AG04449 (cell line): ENCODE measurements around the gene BBX.

ENCODE experiments used
- CTCF ChIA-PET: fragments of 350-600 bp; formaldehyde crosslinking; extraction: SDS; loops from one replicate; lab custom pipeline; 2021; ENCODE audit warnings: antibody characterized with exemption; lab: Yijun Ruan, JAX
- POLR2A ChIA-PET: fragments of 400-600, 350-600 bp; formaldehyde crosslinking; extraction: SDS; loops from one replicate; lab custom pipeline; 2020; ENCODE audit warnings: antibody characterized with exemption, inconsistent platforms; lab: Yijun Ruan, JAX
- DNase-seq: peaks from one replicate; pipeline ENCODE4 v3.0.0-alpha.2; 2010; ENCODE audit warnings: low read depth, low spot score
- H3K4me3 ChIP-seq: 2 replicates; pipeline ENCODE4 v1.5.1; 2011; ENCODE audit warnings: low read depth, mild to moderate bottlenecking, control low read depth, low read length
- TF ChIP-seq, protein P1 (sequence below): IDR thresholded peaks from one replicate; pipeline ENCODE4 v1.5.1; 2011; ENCODE audit warnings: mild to moderate bottlenecking, moderate library complexity, low read length, control low read depth, inconsistent platforms; ENCODE audit not compliant: insufficient read depth; ENCODE audit errors: missing control alignments

BBX gene

DNA sequence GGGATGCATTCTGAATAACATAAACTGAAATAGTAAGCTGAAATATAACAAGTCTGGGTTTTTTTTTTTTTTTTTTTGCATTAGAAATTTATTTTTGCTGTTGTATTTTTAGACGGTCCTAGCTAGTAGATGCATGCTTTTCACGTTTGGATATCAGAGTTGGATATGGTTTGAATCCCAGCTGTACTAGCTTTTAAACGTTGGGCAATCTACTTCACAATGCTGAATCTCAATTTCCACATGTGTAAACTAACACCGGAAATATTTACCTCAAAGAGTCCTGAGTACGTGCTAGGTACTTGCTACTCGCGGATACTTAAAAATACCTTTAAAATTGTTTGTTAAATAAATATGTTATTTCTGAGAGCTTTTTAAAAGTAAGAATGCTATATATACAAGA, 139.8 kb downstream of the BBX start:
- no peak for DNase-seq
- POLR2A ChIA-PET: no interaction called here

GRCh38 chr3:107663266-107663665, 140.5 kb downstream of the BBX start:
- H3K4me3 ChIP-seq: no peak overlapping the region
- POLR2A ChIA-PET: no interaction called here
- TF ChIP-seq, protein P1, sequence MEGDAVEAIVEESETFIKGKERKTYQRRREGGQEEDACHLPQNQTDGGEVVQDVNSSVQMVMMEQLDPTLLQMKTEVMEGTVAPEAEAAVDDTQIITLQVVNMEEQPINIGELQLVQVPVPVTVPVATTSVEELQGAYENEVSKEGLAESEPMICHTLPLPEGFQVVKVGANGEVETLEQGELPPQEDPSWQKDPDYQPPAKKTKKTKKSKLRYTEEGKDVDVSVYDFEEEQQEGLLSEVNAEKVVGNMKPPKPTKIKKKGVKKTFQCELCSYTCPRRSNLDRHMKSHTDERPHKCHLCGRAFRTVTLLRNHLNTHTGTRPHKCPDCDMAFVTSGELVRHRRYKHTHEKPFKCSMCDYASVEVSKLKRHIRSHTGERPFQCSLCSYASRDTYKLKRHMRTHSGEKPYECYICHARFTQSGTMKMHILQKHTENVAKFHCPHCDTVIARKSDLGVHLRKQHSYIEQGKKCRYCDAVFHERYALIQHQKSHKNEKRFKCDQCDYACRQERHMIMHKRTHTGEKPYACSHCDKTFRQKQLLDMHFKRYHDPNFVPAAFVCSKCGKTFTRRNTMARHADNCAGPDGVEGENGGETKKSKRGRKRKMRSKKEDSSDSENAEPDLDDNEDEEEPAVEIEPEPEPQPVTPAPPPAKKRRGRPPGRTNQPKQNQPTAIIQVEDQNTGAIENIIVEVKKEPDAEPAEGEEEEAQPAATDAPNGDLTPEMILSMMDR: no peak
- CTCF ChIA-PET: interaction anchor here (0.6 to 10.5 kb wide), 7 partner anchors 8 to 265 kb away, joined by 3 to 172 read pairs (median 8); no protein-coding TSS in a partner anchor
- DNase-seq: no peak

More for the DNA sequence above, 139.8 kb downstream of the BBX start:
- H3K4me3 ChIP-seq: no peak overlapping the region
- CTCF ChIA-PET: interaction anchor here (0.8 to 10.5 kb wide), 11 partner anchors 9 to 816 kb away, joined by 3 to 172 read pairs (median 12); no protein-coding TSS in a partner anchor
- TF ChIP-seq, protein P1: no peak

DNA sequence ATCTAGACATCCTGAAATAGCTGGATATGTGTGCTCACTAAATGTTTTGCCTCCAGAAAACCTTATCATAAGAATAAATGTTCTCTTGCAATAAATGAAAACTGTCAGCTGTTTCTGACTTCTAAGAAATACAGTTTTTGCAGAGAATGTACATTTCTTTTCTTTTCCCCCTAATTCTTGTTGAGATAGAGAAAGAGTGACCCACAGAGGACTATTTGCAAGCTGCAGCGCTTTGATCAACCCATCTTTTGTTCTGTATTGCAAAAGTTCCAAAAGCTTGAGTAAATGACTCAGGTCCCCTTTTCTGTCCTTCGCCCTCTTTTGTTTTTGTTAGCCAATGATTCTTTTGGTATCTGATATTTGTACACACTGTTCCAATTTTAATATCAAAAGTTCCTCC, 141.9 kb downstream of the BBX start:
- H3K4me3 ChIP-seq: no peak overlapping the region
- TF ChIP-seq, protein P1: no peak
- DNase-seq: no peak
- ChIA-PET POLR2A (no interaction called here), CTCF (interaction anchor here (0.7 to 10.5 kb wide), 11 partner anchors 9 to 429 kb away, joined by 3 to 172 read pairs (median 4); no protein-coding TSS in a partner anchor)

- CTCF ChIA-PET: interaction anchor here (0.9 to 10.5 kb wide), 9 partner anchors 9 to 430 kb away, joined by 3 to 172 read pairs (median 9); no protein-coding TSS in a partner anchor
- POLR2A ChIA-PET: no interaction called here
Observed at GRCh38 chr3:107665351-107665750, 142.6 kb downstream of the BBX start.

GRCh38 chr3:107666853-107667252, 144.1 kb downstream of the BBX start:
- DNase-seq: no peak
- CTCF ChIA-PET: interaction anchor here (1.4 to 10.5 kb wide), 3 partner anchors 13 to 93 kb away, joined by 3 to 172 read pairs (median 11); no protein-coding TSS in a partner anchor
- TF ChIP-seq, protein P1: no peak
- H3K4me3 ChIP-seq: no peak overlapping the region
- POLR2A ChIA-PET: no interaction called here

More at GRCh38 chr3:107665351-107665750, 142.6 kb downstream of the BBX start:
- DNase-seq: no peak
- no peak overlapping the region for H3K4me3 ChIP-seq
- TF ChIP-seq, protein P1: no peak

DNA sequence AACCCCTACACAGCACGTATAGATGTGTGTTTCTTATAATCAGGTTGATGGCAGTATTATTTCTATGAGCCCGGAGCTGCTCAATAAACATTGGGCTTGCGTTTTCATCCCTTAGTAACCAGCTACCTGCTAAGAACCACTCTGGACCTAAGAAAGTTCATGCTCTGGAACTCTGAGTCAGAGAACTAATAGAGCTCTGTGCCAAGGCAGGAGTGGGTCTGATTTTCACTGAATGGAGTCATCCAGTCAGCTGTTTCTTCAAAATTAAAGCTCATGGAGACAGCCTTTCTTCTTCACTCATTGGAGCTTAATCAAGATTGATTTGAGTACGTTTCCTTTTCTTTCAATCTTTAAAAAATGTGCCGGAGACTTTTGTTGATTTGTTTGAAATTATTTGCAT, 145.7 kb downstream of the BBX start:
- CTCF ChIA-PET: interaction anchor here (0.8 to 1.5 kb wide), 5 partner anchors 9 to 433 kb away, joined by 3 to 16 read pairs (median 4); no protein-coding TSS in a partner anchor

More for the DNA sequence above, 145.7 kb downstream of the BBX start:
- POLR2A ChIA-PET: no interaction called here
- no peak overlapping the region for H3K4me3 ChIP-seq
- DNase-seq: no peak
- TF ChIP-seq, protein P1: no peak
